ENCODE data around the gene STX7.

The STX7 gene

DNA sequence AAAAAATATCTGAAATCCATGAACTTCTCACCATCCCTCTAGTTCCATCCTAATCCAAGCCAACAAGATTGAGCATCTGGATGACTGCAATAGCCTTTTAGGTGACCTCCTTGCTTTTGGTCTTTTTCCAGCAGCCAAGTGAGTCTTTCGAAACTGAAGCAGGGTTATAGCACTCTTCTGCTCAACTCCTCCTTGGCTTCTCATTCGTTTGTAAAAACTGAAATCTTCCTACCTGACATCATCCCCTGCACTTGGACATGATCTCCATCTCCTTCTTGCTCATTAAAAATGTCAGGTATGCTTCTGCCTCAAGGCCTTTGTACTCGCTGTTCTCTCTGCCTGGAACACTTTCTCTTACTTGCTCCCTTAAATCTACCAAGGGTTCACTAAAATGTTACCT, 46.0 kb downstream of the STX7 start:
- no peak overlapping the region for H3K4me3 ChIP-seq (ENCODE audit: low read depth, low read length)
- TF ChIP-seq MYC (IDR thresholded peaks at IDR 0.05; ENCODE audit: low read depth, low read length): no peak
- TF ChIP-seq, protein P1, sequence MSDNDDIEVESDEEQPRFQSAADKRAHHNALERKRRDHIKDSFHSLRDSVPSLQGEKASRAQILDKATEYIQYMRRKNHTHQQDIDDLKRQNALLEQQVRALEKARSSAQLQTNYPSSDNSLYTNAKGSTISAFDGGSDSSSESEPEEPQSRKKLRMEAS (IDR thresholded peaks at IDR 0.05; ENCODE audit: low read depth, low read length): no peak
- TF ChIP-seq, protein P2, sequence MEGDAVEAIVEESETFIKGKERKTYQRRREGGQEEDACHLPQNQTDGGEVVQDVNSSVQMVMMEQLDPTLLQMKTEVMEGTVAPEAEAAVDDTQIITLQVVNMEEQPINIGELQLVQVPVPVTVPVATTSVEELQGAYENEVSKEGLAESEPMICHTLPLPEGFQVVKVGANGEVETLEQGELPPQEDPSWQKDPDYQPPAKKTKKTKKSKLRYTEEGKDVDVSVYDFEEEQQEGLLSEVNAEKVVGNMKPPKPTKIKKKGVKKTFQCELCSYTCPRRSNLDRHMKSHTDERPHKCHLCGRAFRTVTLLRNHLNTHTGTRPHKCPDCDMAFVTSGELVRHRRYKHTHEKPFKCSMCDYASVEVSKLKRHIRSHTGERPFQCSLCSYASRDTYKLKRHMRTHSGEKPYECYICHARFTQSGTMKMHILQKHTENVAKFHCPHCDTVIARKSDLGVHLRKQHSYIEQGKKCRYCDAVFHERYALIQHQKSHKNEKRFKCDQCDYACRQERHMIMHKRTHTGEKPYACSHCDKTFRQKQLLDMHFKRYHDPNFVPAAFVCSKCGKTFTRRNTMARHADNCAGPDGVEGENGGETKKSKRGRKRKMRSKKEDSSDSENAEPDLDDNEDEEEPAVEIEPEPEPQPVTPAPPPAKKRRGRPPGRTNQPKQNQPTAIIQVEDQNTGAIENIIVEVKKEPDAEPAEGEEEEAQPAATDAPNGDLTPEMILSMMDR (IDR thresholded peaks at IDR 0.05; ENCODE audit: low read depth, low read length): no peak
- no peak for TF ChIP-seq POLR2A (IDR thresholded peaks at IDR 0.05; ENCODE audit: extremely low read depth, insufficient read length)
- no peak for DNase-seq (ENCODE audit: low read depth)

DNA sequence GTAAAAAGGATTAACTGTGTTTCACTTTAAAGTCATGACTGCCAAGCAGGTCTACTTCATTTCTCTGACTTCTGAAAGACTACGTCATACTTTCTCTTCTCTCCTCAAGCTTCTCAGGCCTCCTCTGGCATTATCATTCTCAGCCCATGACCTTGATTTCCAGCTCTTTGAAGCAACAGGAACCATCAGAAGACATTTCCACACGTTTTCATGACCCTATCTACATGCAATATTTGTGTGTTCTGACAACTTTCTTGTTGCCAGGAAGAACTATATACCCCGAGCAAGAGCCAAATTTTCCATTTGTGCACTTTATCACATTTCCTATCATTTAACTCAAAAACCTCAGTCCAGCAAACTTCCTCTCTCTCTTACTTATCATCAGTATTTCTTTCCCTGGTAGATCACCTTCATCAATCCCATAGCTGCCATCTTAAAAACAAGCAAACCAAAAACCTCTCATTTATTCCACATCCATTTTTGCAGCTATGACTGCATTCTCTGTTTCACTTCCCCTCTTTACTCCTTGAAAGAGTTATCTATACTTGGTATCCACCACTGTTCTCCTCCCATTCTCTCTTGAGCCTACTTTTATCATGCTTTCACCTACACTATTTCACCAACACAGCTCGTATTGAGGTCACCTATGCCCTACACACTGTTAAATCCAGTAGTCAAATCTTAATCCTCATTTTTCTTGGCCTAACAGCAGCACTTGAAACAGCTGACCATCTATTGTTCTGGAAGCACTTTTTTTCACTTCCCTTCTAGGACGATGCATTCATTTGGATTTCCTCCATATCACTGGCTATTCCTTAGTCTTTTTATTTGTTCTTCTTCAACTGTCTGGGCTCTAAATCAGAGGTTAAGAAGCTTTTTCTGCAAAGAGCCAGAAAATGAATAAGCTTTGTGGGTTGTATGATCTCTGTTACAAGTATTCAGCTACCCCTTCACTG, 47.1 kb downstream of the STX7 start:
- DNase-seq (ENCODE audit: low read depth): no peak
- TF ChIP-seq, protein P2 (IDR thresholded peaks at IDR 0.05; ENCODE audit: low read depth, low read length): no peak
- TF ChIP-seq MYC (IDR thresholded peaks at IDR 0.05; ENCODE audit: low read depth, low read length) (no peak), POLR2A (IDR thresholded peaks at IDR 0.05; ENCODE audit: extremely low read depth, insufficient read length) (no peak)
- TF ChIP-seq, protein P1 (IDR thresholded peaks at IDR 0.05; ENCODE audit: low read depth, low read length): no peak
- no peak overlapping the region for H3K4me3 ChIP-seq (ENCODE audit: low read depth, low read length)

DNA sequence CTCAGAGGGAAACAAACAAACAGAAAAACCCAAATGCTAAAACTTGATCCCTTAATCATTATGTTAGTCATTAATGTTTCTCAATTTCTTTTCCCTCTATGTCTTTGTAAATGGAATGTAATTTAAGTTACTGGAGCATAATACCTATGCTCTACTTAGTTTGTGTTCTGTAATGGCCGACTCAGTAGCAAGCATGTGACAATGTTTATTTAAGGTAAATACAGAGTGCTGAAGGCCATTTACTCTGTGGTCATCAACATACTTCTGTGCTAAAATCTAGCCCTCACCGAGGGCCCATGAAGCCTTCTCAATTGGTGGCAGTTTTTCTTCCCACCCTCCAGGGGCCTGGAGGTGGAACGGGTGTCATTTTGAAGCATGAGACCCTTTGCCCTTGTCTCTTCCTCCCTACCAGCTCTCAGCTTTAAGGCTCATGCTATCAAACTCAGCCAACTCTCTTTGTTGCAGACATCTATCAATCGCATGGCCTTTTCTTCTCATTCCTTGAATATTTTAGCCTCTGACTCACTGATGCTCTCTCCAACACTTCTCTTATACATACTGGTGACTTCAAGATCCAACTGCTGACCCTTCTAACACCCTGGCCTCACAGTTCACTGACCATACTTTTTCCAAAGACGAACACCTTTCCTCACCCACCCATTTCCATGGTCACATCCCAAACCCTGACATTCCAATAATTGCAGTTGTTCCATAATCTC, 48.2 kb downstream of the STX7 start:
- TF ChIP-seq, protein P2 (IDR thresholded peaks at IDR 0.05; ENCODE audit: low read depth, low read length): no peak
- TF ChIP-seq, protein P1 (IDR thresholded peaks at IDR 0.05; ENCODE audit: low read depth, low read length): no peak
- no peak for TF ChIP-seq POLR2A (IDR thresholded peaks at IDR 0.05; ENCODE audit: extremely low read depth, insufficient read length)
- TF ChIP-seq MYC (IDR thresholded peaks at IDR 0.05; ENCODE audit: low read depth, low read length): no peak

DNA sequence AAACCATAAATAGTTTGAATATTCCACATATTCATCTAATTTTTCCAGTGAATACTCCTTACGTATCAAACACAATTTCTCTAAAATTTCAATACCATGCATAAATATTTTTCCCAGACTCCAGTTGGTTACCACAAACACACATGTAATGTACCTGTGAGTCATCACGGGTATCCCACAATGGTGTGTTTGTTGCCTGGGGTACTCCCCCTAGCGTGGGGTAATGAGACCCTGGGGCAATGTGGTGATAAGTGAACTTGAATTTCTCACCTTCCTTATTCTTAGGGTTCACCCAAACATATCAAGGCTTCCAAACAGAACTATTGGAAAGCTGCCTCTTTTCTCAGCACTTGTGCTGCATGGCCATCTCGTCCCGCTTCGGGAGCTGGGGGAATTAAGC, 51.0 kb downstream of the STX7 start:
- peak; percentile 8 for DNase-seq (ENCODE audit: low read depth)
- no peak overlapping the region for H3K4me3 ChIP-seq (ENCODE audit: low read depth, low read length)
- TF ChIP-seq, protein P1 (IDR thresholded peaks at IDR 0.05; ENCODE audit: low read depth, low read length): no peak
- TF ChIP-seq, protein P2 (IDR thresholded peaks at IDR 0.05; ENCODE audit: low read depth, low read length): no peak
- TF ChIP-seq MYC (IDR thresholded peaks at IDR 0.05; ENCODE audit: low read depth, low read length): no peak

More for the DNA sequence above, 48.2 kb downstream of the STX7 start:
- no peak overlapping the region for H3K4me3 ChIP-seq (ENCODE audit: low read depth, low read length)
- DNase-seq (ENCODE audit: low read depth): no peak

DNA sequence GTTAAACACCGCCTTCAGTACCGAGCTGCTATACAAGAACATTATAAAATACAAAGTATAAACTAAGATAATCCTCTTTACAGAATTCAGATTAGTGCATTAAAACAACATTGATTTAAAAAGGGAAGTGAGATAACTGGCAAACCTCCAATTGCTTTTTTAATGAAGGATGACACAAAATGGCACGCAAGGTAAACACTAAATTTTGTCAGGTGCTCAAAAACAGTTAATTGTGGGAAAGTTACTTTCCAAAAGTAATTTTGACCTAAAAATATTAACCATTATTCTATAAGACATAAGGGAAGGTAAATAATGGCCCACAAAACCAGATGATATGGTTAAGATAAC, 53.3 kb downstream of the STX7 start:
- H3K4me3 ChIP-seq (ENCODE audit: low read depth, low read length): no peak overlapping the region
- no peak for TF ChIP-seq POLR2A (IDR thresholded peaks at IDR 0.05; ENCODE audit: extremely low read depth, insufficient read length)
- no peak for TF ChIP-seq MYC (IDR thresholded peaks at IDR 0.05; ENCODE audit: low read depth, low read length)
- TF ChIP-seq, protein P1 (IDR thresholded peaks at IDR 0.05; ENCODE audit: low read depth, low read length): no peak
- TF ChIP-seq, protein P2 (IDR thresholded peaks at IDR 0.05; ENCODE audit: low read depth, low read length): no peak
- no peak for DNase-seq (ENCODE audit: low read depth)
